SU-DHL-6 (cell line): ENCODE data around the gene NFE2.
A peak's percentile ranks its signal among the peaks of the same experiment; 100 is the strongest.

Experiments used
- H2AFZ ChIP-seq: fragments of 200-600 bp; sonication (generic); 2 replicates; pipeline ENCODE4 v1.6.1; 2014; ENCODE audit warnings: low read depth, mild to moderate bottlenecking, moderate library complexity, mixed read lengths, antibody characterized with exemption, low read length; ENCODE audit not compliant: severe bottlenecking
- H3F3A ChIP-seq: fragments of 200-600 bp; shearing (Covaris generic); 2 replicates; pipeline ENCODE4 v1.6.0; 2016; ENCODE audit warnings: antibody characterized with exemption, mild to moderate bottlenecking; ENCODE audit not compliant: insufficient read depth
- H3K27ac ChIP-seq: fragments of 200-600 bp; sonication (generic); 2 replicates; pipeline ENCODE4 v1.5.1; 2016; ENCODE audit warnings: low read depth, mild to moderate bottlenecking, low read length, moderate library complexity, mixed read lengths
- H3K27me3 ChIP-seq: fragments of 200-600 bp; sonication (generic), shearing (Covaris generic); 2 replicates; pipeline ENCODE4 v1.6.0; 2014; ENCODE audit warnings: mild to moderate bottlenecking, low read length
- H3K36me3 ChIP-seq: fragments of 200-600 bp; sonication (generic); 2 replicates; pipeline ENCODE4 v1.6.1; 2014; ENCODE audit warnings: mild to moderate bottlenecking, low read length, mixed read lengths
- H3K4me2 ChIP-seq: fragments of 300-600, 200-600 bp; shearing (Covaris generic), sonication (generic); 2 replicates; pipeline ENCODE4 v1.6.0; 2014; ENCODE audit warnings: low read length, low read depth, mild to moderate bottlenecking; ENCODE audit not compliant: poor library complexity, severe bottlenecking
- H3K4me3 ChIP-seq: fragments of 200-600 bp; sonication (generic); 2 replicates; pipeline ENCODE4 v1.5.1; 2014; ENCODE audit warnings: antibody characterized with exemption, low read length, mild to moderate bottlenecking, mixed read lengths; ENCODE audit not compliant: insufficient read depth, poor library complexity, severe bottlenecking
- H3K79me2 ChIP-seq: fragments of 200-600 bp; sonication (generic); 2 replicates; pipeline ENCODE4 v1.6.1; 2014; ENCODE audit warnings: mild to moderate bottlenecking, low read length, moderate library complexity; ENCODE audit not compliant: insufficient read depth
- H3K9ac ChIP-seq: fragments of 200-600 bp; sonication (generic); 2 replicates; pipeline ENCODE4 v1.7.0; 2014; ENCODE audit warnings: mild to moderate bottlenecking, low read length
- H3K9me2 ChIP-seq: fragments of 200-600 bp; sonication (generic); replicated peaks from 2 replicates; pipeline ENCODE4 v1.6.1; 2014; ENCODE audit warnings: low read length; ENCODE audit not compliant: insufficient read depth
- H3K9me3 ChIP-seq: fragments of 200-600 bp; sonication (generic); 2 replicates; pipeline ENCODE4 v1.6.1; 2014; ENCODE audit warnings: low read length, mixed read lengths; ENCODE audit not compliant: insufficient read depth
- H4K20me1 ChIP-seq: fragments of 200-600 bp; sonication (generic); 2 replicates; pipeline ENCODE4 v1.6.1; 2014; ENCODE audit warnings: low read depth, mild to moderate bottlenecking, antibody characterized with exemption, low read length, moderate library complexity, mixed read lengths
- EZH2phosphoT487 ChIP-seq: fragments of 200-600 bp; sonication (generic), shearing (Covaris generic); conservative IDR thresholded peaks from 2 replicates; pipeline ENCODE4 v1.6.1; 2018; ENCODE audit warnings: mild to moderate bottlenecking, antibody characterized with exemption, low read length, moderate library complexity, mixed read lengths
- TF ChIP-seq, protein P1 (sequence below): fragments of 200-600 bp; sonication (generic); IDR thresholded peaks from one replicate; pipeline ENCODE4 v1.5.1; 2017; ENCODE audit warnings: antibody characterized with exemption, mild to moderate bottlenecking, low read length, moderate library complexity; ENCODE audit not compliant: insufficient read depth, poor library complexity, severe bottlenecking

The NFE2 gene

DNA sequence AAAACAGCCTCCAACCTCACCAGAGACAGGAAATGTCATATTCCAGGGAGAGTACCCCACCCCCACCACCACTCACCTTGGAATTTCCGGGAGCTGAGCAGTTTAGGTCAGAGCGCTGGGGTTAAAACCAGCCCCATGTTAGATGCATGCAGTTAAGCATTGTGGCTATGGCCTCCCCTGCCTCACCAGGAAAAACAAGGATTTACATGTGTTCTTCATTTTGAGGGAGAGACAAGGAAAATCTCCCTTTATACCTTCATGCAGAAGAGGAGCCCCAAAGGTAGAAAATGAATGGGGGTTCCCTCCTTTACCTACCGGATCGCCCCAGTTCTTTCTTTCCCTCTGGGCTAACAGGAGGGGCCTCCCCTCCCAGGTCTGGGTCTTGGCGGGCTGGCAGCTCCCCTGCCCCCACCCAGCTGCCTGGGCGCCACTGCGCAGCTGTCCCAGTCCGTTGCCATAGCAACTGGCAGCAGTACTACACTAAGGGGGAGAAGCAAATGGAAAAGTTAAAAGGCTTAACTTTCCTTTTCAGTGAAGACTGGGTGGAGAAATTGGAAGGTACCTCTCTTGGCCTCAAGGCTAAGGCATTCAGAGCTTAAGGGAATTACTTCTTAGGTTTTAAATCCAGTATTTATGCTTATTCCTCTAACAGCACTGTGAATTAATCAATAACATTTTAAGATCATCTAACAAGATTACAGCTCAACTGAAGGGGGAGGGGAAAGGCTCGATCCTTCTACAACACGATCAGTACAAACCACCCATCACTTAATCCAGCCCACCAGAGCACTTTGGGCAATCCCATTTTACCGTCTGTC lies 41.4 kb downstream of the NFE2 start:
- no peak for TF ChIP-seq EZH2phosphoT487
- TF ChIP-seq, protein P1, sequence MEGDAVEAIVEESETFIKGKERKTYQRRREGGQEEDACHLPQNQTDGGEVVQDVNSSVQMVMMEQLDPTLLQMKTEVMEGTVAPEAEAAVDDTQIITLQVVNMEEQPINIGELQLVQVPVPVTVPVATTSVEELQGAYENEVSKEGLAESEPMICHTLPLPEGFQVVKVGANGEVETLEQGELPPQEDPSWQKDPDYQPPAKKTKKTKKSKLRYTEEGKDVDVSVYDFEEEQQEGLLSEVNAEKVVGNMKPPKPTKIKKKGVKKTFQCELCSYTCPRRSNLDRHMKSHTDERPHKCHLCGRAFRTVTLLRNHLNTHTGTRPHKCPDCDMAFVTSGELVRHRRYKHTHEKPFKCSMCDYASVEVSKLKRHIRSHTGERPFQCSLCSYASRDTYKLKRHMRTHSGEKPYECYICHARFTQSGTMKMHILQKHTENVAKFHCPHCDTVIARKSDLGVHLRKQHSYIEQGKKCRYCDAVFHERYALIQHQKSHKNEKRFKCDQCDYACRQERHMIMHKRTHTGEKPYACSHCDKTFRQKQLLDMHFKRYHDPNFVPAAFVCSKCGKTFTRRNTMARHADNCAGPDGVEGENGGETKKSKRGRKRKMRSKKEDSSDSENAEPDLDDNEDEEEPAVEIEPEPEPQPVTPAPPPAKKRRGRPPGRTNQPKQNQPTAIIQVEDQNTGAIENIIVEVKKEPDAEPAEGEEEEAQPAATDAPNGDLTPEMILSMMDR, result no peak
- Histone ChIP-seq H2AFZ (peak overlapping the region; percentile 31), H3K79me2 (peaks cover 35% of the 10 kb centered on the region), H3K9me2 (no peaks in the 10 kb centered on the region), H3K27me3 (no peaks in the 10 kb centered on the region), H3K4me2 (peak overlapping the region; percentile 48), H3K36me3 (no peaks in the 10 kb centered on the region; the same call in 1 of the 2 replicates), H3K4me3 (no peak overlapping the region), H3K9me3 (no peaks in the 10 kb centered on the region), H3F3A (peaks cover 19% of the 10 kb centered on the region), H3K9ac (peak overlapping the region; percentile 22), H4K20me1 (no peaks in the 10 kb centered on the region), H3K27ac (peak overlapping the region; percentile 51)

DNA sequence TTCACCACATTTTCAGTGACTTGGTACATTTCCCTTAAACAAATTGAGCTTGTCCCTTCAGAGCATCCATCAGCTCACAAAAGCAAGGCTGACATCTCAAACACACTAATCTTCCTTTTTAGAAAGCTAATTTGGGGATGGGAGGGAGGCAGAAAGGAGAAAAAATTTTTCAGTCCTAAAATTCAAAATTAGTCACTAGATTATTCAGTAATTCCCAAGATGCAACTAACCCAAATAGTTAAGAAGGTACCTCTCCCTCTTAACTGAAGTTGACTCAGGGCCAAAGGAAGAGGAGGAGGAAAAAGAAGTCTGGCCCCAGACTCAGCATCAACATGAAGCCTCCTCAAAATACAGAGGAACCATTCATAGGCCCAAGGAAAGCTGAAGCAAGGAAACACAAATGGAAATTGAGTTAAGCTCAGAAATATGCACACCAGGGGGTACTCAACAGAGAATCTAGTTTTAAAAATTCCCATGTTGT lies 42.6 kb downstream of the NFE2 start:
- H3K36me3 ChIP-seq, result no peaks in the 10 kb centered on the region; the same call in 1 of the 2 replicates
- no peaks in the 10 kb centered on the region for H3K9me2 ChIP-seq
- no peak overlapping the region for H3K4me2 ChIP-seq
- H3K9ac ChIP-seq, result no peak overlapping the region
- H3K27ac ChIP-seq, result no peak overlapping the region; the same call in 1 of the 2 replicates
- peaks cover 19% of the 10 kb centered on the region for H3F3A ChIP-seq
- no peak overlapping the region for H2AFZ ChIP-seq
- H3K9me3 ChIP-seq, result no peaks in the 10 kb centered on the region
- H3K4me3 ChIP-seq, result no peak overlapping the region
- H3K27me3 ChIP-seq, result no peaks in the 10 kb centered on the region
- no peak for TF ChIP-seq EZH2phosphoT487
- TF ChIP-seq, protein P1, result no peak
- H3K79me2 ChIP-seq, result peaks cover 29% of the 10 kb centered on the region
- no peaks in the 10 kb centered on the region for H4K20me1 ChIP-seq

DNA sequence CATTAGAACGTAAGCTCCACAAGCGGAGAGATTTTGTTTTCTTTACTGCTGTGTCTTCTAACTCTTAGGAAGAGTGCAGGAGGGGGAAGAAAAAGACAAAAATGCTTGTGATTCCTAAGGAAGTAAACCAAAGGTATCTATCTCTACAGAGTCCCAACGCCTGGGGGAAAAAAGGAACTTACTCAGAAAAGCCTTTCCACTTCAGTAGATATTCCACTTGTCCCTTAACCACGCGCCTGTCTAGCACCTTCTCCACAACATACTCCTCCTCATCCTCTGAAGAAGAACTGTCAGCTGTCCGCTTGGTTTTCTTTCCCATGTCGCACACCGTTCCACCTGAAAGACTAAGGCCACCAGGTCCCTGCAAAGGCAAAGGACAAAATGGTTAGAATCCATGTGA lies 43.5 kb downstream of the NFE2 start:
- H3K9me3 ChIP-seq, result no peaks in the 10 kb centered on the region
- no peaks in the 10 kb centered on the region for H3K27me3 ChIP-seq
- no peaks in the 10 kb centered on the region for H3K9me2 ChIP-seq
- H3K79me2 ChIP-seq, result peaks cover 29% of the 10 kb centered on the region
- H2AFZ ChIP-seq, result no peak overlapping the region
- H3F3A ChIP-seq, result peaks cover 19% of the 10 kb centered on the region
- no peak overlapping the region for H3K27ac ChIP-seq
- H3K4me2 ChIP-seq, result no peak overlapping the region
- H4K20me1 ChIP-seq, result no peaks in the 10 kb centered on the region
- no peaks in the 10 kb centered on the region; the same call in 1 of the 2 replicates for H3K36me3 ChIP-seq
- H3K4me3 ChIP-seq, result no peak overlapping the region
- no peak for TF ChIP-seq EZH2phosphoT487
- TF ChIP-seq, protein P1, result no peak
- no peak overlapping the region for H3K9ac ChIP-seq
